ENCODE measurements around the gene HES5.

- TF ChIP-seq CTCF (IDR thresholded peaks at IDR 0.05; ENCODE audit: low read depth, low read length) = no peak
- no peak for TF ChIP-seq EZH2phosphoT487 (IDR thresholded peaks at IDR 0.05; ENCODE audit: low read depth)
Measured at GRCh38 chr1:2578758-2579118, 48.7 kb upstream of the HES5 start.
